NCI-H1105 treated with DMSO at 0.1 percent for 48 hours (cell line): ENCODE results near the gene IQCN.
A peak's percentile ranks its signal among the peaks of the same experiment; 100 is the strongest.

Experiments used
- DNase-seq: peaks from one replicate; lab custom pipeline; 2025; lab: John Stamatoyannopoulos, UW

The IQCN gene

DNA sequence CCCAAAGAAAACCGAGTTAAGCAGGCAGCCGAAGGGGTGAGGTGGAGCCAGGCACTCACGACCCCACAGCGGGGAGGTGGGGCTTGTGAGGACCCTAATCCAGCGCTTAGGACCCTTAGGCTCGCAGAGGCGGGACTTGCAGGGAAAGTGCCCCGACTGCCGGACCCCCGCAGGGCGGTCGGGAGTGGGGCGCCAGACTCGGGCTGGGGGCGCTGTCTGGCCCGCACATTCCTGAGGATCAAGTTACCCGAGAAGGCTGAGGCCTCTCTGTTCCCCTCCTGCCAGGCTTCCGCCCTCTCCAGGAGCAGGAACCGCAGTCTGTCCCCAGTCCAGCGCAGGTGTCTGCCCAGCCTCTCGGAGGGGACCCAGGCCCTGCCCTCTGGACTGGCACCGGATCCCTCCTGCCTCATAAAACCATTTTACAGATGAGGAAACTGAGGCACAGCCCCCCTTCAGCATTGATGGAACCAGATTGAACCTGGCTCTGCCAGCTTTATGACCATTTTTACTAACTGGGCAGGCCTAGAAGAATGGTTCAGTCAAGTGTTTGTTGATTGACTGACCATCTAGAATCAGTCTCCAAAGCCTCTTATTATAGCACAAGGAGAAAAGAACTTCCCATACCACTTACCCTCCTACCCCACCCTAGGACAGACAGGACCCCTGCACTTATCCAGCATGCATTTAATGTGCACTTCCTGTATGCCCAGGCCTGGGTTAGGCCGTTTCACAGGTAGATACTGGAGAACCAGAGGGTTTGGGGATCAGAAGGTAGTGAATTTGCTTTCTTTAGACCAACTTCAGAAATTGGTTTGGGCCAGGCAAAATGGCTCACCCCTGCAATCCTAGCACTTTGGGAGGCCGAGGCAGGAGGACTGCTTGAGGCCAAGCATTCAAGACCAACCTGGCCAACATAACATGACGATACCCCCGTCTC, 13.9 kb upstream of the IQCN start:
- DNase-seq = no peak

DNA sequence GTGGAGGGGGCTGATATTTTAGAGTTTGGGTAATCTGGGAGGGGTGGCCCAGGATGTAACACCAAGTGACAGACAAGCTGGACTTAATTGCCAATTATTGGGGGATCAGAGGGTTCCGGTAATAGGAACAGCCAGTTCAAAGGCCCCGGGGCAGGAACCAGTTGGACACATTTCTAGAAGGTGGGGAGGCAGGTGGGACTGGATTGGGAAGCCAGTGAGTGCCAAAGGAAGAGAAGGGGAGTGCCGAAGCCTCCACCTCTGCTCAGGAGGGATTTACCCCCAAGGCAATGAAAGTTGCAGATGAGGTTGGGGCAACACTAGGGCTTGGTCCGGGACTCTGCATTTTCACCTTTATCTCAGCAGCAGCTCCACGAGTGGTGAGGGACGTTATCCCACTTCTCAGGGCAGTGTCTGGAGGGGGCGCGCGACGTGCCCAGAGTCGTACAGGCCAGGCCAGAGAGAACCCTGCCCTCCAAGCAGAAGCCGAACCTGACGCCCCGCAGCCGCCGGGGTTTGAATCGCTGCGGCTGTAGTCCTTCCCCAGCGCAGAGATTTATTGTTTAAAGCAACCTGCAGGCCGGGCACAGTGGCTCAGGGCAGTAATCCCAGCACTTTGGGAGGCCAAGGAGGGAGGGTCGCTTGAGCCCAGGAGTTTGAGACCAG, 12.9 kb upstream of the IQCN start:
- DNase-seq = no peak

GRCh38 chr19:18284712-18285360, 10.6 kb upstream of the IQCN start:
- no peak for DNase-seq

DNA sequence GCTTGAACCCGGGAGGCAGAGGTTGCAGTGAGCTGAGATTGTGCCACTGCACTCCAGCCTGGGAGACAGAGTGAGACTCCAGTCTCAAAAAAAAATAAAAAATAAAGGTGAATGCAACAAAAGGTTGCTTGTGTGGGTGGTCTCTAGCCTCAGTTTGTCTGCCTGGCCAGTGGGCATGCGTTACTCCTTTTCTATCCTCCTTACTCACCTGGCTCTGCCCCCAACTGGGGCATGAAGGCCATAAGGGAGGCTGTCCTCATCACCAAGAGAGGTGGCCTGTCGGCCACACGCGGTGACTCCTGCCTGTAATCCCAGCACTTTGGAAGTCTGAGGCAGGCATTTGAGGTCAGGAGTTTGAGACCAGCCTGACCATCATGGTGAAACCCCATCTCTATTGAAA, 9.1 kb upstream of the IQCN start:
- DNase-seq = no peak

DNA sequence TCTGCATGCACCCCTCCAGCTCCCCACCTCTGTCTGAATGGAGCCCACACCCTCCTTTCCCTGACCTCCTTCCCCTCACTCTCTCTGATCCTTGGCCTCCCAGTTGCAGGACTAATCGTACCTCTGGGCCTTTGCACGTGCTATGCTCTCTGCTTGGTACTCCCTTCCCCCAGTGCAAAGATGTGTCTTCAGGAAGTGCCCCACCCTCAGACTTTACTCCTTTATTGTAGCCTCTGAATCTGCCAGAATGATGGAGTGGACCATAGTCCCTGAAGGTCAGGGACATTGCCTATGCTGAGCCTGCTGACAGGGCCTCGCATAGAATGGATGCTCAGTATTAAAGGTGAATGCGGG, 8.5 kb upstream of the IQCN start:
- DNase-seq = no peak

- DNase-seq = peak; percentile 92
Measured at GRCh38 chr19:18282021-18282787, 8.0 kb upstream of the IQCN start.

DNA sequence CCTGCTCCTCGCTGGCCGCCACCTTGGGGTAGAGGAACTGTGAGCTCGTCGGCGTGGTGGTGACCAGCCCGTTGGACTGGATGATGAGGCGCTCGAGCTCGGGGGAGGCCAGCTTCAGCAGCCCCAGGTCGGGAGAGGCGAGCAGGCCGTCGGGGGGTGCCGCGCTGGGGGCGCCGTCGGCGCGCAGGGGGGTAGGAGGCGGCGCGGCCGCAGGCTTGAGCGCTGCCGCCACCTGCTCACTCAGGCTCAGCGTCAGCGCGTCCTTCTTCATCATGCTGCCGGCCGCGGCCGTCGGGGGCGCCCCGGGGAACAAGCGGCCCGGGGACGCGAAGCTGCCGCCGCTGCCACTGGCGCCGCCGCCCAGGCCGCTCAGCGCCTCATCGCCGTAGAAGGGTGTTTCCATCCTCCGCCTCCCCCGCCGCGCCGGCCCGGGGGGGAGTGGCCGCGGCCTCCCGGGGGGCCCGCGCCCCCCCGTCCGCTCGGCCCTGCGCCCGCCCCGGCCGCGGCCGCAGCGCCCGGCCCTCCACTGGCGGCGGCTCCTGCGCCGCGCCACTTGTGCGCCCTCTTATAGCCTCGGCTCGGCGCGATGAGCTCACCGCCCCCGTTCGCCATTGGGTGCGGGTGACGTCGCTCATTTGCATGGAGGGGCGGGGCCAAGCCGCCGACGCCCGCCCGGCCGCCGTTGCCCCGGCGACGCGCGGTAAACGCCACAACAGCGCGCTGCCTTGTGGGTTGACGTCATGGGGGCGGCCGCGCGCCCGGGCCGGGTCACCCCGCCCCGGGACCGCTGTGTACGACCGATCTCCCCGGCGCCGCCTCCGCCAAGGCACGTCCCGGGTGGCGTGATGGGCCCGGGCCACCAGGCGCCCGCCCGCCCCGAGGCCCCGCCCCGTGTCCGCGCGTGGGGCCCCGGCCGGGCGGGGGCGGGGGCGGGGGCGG, 7.1 kb upstream of the IQCN start, which contains the start of gene JUND:
JUND (minus strand) TSS at position 541 of the 939 bp plus-strand sequence; CDS start at position 403, 138 bp downstream.
- peak; percentile 93 for DNase-seq

DNA sequence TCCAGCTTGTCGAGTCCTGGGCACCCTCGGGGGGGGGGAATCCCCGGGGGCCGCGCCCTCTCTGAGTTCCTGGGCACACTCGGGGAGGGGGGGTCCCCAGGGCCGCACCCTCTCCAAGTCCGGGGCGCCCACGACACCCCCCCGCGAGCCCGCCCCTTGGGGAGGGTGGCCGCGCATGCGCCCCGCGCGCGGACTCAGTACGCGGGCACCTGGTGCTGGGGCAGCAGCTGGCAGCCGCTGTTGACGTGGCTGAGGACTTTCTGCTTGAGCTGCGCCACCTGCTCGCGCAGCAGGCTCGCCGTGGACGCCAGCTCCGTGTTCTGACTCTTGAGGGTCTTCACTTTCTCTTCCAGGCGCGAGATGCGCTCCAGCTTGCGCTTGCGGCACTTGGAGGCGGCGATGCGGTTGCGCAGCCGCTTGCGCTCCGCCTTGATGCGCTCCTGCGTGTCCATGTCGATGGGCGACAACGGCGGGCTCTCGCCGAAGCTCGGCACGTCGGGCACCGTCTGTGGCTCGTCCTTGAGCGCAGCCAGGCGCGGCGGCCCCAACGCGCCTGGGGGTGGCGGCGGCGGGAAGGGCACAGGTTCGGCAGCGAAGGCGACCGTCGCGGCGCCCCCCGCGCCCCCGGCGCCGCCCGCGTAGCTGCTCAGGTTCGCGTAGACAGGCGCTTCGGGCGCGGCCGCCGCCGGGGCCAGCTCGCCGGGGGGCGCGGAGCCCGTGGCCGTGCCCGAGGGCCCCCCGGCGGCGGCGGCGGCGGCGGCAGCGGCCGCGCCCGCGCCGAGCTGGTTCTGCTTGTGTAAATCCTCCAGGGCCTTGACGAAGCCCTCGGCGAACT, 6.2 kb upstream of the IQCN start:
- DNase-seq = peak; percentile 85

DNA sequence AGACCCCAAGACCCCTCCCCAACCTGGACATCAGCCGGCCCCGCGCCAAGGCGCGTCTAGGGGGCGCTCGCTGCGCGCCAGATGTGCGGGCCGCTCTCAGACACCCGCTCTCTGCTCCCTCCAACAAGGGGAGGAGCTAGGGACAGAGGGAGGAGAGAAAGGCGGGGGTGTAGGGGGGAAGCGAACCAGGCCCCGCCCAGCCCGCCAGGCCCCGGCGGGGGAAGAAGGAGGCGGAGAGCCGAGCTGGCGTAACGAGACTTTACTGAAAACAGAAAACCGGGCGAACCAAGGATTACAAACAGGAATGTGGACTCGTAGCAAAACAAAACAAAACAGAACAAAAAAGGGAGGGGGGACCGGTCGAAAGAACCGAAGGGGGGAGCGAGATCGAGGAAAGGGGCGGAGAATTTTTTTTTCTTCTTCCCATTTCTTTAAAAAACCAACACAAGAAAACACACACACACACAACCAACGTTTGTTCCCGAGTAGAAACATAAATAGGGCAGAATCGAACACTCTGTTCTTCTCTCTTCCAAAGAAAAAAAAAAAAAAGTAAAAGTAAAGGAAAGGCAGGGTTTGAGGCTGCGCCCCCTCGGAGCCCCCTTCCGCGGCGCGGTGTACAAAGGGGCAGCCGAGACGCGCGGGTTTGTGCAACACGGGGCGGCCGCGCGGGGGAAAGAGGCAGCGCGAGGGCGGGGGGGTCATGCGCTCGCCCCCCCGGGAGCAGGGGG, 5.4 kb upstream of the IQCN start:
- DNase-seq = peak; percentile 90

- DNase-seq = no peak
Measured at GRCh38 chr19:18279266-18279515, 4.9 kb upstream of the IQCN start.

- DNase-seq = no peak
Measured at GRCh38 chr19:18278521-18279265, 4.4 kb upstream of the IQCN start.

- DNase-seq = no peak
Measured at GRCh38 chr19:18274781-18275356, 617 bp upstream of the IQCN start.

DNA sequence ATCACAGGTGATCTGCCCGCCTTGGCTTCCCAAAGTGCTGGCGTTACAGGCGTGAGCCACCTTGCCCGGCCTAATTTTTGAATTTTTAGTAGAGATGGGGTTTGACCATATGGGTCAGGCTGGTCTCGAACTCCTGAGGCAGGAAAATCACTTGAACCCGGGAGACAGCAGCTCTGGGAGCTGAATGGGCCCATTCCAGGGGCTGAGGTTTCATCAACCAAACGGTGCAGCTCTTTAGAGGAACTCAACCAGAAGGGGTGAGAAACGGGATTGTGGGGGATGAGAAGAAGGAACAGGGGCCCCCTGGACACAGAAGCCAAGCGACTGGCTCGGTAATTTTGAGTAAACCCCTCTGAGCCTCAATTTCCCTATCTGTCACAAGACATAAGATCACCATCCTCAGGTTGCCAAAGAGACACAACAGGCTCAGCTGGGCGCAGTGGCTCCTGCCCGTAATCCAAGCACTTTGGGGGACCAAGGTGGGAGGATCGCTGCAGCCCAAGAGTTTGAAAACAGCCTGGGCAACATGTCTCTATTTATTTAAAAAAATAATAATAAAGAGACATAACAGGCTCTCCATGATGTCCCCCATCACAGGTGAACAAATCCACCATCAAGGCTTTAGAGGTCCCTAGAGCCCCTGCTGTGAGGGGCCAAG, 562 bp downstream of the IQCN start:
- DNase-seq = no peak

GRCh38 chr19:18271433-18271841, 2.8 kb downstream of the IQCN start:
- no peak for DNase-seq

GRCh38 chr19:18270326-18270725, 3.9 kb downstream of the IQCN start:
- no peak for DNase-seq

- DNase-seq = no peak
Measured at GRCh38 chr19:18269070-18269723, 5.1 kb downstream of the IQCN start.
